ENCODE measurements around the gene AMER2.

Gene AMER2

DNA sequence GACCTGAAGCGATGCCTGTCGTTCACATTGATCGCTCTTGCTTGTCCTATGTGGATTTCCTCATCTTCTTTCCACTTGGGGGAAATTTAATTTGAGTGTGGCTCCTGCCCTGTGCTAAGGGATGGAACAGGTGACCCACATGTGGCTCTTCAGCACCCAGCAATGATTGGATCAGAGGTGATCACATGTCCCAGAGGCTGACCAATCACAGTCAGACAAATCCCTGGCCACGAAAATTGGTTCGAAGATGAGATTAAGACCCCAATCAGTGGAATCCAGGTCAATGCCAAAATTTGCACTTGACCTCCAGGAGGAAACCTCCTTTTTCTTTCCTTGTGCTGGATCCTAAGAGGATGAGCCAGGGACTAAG lies 23.7 kb downstream of the AMER2 start:
- no peak for DNase-seq

GRCh38 chr13:25147638-25148401 lies 24.3 kb downstream of the AMER2 start:
- DNase-seq = no peak

- DNase-seq = no peak
Observed at GRCh38 chr13:25143706-25144105, 28.4 kb downstream of the AMER2 start.

DNA sequence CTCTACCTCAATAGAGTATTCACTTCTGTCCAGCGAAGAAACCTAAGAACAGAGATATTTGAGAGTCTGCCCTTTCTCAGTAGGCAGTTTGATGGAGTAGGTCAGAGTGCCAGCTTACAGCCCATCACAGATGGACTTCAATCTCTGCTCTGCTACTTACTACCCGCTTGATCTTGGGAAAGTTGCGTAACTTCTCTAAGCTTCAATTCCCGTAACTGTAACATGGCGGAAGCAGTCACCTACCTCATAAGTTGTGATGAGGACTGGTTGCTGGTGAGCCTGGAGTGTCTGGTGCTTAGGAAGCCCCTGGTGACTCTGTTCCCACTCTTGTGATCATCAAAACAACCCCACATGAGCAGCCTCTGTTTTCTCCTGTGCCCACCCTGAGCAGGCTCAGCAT lies 31.0 kb downstream of the AMER2 start:
- no peak for DNase-seq

- no peak for DNase-seq
Observed at GRCh38 chr13:25137788-25138115, 34.3 kb downstream of the AMER2 start.

DNA sequence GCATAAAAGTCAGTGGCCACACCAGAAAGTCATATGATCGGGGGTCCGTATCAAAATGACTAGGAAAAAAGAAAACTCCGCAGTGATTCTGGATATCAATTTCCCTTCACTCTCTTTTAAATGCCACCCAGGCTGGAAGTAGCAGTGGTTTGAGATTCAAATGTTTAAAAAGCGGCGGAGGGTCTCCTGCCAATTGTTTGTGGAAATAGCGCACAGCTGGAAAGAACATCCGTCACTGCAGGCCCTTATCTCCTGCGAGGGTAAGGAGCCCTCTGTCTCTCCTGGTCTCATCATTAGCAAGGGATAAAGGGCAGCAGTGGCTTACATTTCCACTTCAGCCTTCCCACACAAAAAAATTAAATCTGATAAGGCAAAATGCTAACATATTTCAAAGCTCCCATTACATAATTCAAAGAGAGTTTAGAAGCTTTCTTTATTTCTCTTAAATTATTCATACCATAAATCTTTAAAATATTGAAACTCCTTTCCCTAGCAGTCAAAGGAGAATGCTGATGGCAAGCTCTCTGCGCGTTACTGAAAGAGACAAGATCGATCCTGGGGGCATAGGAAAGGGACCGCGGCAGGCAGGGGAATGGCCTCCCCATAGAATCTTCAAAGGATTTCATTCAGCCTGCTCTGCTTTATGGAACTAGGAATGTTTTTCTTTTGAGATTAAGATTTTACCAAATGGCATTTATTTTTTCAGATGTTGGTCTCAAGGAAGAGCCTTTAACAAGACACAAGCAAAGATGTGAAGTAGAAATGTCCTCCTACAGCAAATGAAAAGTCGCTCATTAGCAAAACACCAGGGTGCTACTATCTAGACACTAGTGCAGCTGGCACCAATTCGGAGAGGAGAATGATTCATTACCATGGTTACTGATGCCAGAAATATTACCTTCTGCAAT lies 35.0 kb downstream of the AMER2 start:
- no peak for DNase-seq

- DNase-seq = no peak
Observed at GRCh38 chr13:25135896-25136295, 36.2 kb downstream of the AMER2 start.

- no peak for DNase-seq
Observed at GRCh38 chr13:25132751-25133390, 39.2 kb downstream of the AMER2 start.

DNA sequence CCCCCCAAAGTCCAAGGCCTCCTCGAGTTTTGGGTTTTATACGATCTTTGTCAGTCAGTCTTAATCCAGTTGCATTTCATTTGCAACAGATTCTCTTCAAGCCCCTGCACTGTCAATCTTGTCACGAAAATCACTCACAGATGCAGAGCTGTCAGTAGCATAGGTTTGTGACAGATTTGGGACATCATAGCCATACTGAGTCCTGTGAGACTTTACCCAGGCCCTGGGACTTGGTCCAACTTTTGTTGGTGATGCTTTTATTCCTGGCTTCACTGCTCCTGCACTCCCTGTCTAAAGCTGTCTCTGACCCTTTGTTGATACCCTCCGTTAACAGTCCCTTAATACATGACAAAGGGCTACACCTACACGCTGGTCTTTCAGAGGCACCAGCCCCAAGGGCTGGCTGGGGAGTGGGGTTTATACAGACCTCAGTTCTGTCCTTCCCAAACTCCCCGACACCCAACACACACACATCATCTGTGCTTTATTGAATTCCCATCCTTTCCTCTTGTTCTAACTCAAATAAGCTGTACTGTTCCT lies 40.1 kb downstream of the AMER2 start:
- no peak for DNase-seq

- DNase-seq = no peak
Observed at GRCh38 chr13:25130944-25131343, 41.1 kb downstream of the AMER2 start.

GRCh38 chr13:25118378-25118905 lies 53.6 kb downstream of the AMER2 start:
- DNase-seq = no peak

DNA sequence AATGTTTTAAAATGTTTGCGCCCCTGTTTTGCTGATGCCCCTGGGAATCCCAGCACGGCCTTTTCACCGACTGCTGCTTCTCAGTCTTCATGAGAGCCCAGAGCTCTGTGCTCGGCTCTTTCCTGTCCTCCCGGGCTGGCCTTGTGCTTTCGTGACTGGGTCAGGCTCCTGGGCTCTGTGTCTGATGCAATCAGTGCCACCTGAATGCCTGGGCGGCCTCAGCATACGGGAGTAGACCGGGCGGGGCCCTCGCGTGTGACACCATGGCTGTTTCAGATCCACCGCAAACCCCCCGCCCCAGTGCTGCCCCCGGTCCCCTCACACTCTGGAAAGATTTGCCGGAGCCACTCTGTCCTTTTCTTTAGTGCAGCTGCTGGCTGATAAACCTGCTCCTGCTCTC lies 54.8 kb downstream of the AMER2 start:
- no peak for DNase-seq

DNA sequence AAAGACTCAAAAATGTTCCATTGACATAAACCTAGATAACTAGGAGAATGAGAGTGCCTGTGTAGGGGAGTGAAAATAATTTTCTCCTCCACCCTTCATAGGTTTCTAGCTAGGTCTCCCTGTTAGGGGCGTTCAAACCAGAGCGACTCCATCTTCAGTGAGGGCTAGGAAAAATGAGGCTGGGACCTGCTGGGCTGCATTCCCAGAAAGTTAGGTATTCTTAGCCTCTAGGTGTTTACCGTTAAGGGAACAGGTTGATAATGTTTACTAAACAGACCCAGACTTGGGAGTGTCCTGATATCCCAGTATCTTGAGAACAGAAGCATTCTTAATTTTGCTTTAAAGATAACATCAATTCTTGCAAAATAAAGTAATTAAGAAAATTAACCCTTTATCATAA lies 56.0 kb downstream of the AMER2 start:
- DNase-seq = no peak

- peak; percentile 75 for DNase-seq
Observed at GRCh38 chr13:25114220-25114619, 57.9 kb downstream of the AMER2 start.

DNA sequence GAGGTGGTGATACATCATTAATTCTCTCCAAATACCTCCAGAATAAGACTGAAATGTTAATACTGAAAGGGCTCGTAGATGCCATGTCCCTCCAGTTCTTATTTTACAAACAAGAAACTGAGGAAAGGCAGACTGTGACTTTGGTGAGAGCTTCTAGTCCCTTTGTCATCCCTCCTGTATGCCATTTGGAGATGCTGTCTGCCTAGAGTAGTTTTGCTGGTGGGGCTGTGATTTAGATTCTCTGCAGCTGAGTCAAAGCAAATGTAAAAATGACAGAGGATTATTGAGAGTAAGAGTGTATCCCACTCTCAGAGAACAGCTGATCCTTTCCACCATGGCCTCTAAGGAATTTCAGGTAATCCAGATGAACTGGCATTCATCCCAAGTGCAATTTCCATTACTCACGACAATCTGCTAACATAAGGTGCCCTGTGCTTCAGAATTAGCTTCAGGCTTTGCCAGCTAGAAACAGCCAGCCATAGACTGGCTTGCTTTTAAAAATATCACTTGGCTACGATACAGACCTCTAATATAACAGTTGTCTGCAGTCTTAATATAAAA lies 59.3 kb downstream of the AMER2 start:
- no peak for DNase-seq

Measured in stimulated activated CD8-positive, alpha-beta memory T cell treated with anti-CD3 and anti-CD28 coated beads, Interleukin-4, amount 100 ng/mL, for 48 hours (primary cell).